GM12892 (cell line): ENCODE data around the gene NPC1L1.

Experiments used
- POLR2A ChIP-seq: IDR thresholded peaks from 2 replicates; pipeline ENCODE4 v1.6.1; 2011; ENCODE audit warnings: low read depth, low read length, control low read depth
- POLR2AphosphoS5 ChIP-seq: IDR thresholded peaks from 2 replicates; pipeline ENCODE4 v1.6.1; 2011; ENCODE audit warnings: low read depth, low read length, control low read depth
- TAF1 ChIP-seq: IDR thresholded peaks from 2 replicates; pipeline ENCODE4 v1.6.1; 2011; ENCODE audit warnings: low read depth, mild to moderate bottlenecking, control low read depth, low read length, borderline replicate concordance

DNA sequence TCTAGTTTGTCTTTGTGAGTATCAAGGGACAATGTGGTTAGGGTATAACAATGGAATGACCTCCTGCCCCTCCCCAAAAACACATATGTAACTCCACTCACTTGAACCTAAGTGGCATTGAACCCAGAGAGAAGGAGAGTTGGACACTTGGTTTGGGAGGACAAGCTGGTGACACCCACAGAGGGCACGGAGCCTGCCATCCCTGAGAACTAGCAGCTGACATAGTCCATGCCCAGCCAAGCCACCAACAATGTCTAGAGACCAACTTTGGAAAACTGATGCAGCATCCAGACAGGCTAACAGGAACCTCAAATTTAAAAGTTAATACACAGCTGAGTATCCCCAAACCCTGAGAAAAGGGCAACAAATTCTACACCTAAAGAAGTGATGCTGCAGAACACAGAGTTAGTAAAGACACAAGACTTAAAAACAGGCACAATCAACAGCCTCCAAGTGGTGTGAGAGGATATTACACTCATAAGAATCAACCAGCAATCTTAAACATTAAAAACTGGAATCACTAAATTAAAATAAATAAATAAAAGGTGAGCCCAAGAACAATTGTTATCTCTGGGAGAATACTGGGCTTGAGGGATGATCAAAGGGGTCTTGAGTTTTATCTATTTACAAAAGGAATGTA lies 77.8 kb downstream of the NPC1L1 start:
- no peak for TF ChIP-seq POLR2AphosphoS5
- no peak for TF ChIP-seq POLR2A
- no peak for TF ChIP-seq TAF1
